HG03066 (cell line): ENCODE data around the gene KLHL2.
A peak's percentile ranks its signal among the peaks of the same experiment; 100 is the strongest.
"Not testable (repeated sequence)": the region's sequence is repeated elsewhere in the genome, so short reads cannot be mapped to it uniquely, and the experiment has no call there.

Experiments used
- ATAC-seq: cut with Tn5 transposase; IDR thresholded peaks from one replicate; pipeline ENCODE4 v1.9.1; 2021; ENCODE audit warnings: low read depth; ENCODE audit not compliant: unreplicated experiment

KLHL2 gene

GRCh38 chr4:165199722-165200121, 7.6 kb upstream of the KLHL2 start:
- ATAC-seq, result no peak

GRCh38 chr4:165201806-165202205, 5.6 kb upstream of the KLHL2 start:
- no peak for ATAC-seq

- ATAC-seq, result no peak
Observed at GRCh38 chr4:165203541-165204461, 3.6 kb upstream of the KLHL2 start.

- no peak for ATAC-seq
Observed at GRCh38 chr4:165204462-165204830, 2.9 kb upstream of the KLHL2 start.

GRCh38 chr4:165207016-165207430, 338 bp upstream of the KLHL2 start:
- peak; percentile 32 for ATAC-seq

GRCh38 chr4:165208221-165208652, 876 bp downstream of the KLHL2 start:
- peak; percentile 19 for ATAC-seq

- no peak for ATAC-seq
Observed at GRCh38 chr4:165208741-165209388, 1.5 kb downstream of the KLHL2 start.

GRCh38 chr4:165209796-165210195, 2.4 kb downstream of the KLHL2 start:
- no peak for ATAC-seq

- ATAC-seq, result no peak
Observed at GRCh38 chr4:165210566-165210965, 3.2 kb downstream of the KLHL2 start.

GRCh38 chr4:165212647-165213046, 5.3 kb downstream of the KLHL2 start:
- peak; percentile 35 for ATAC-seq

- ATAC-seq, result not testable (repeated sequence)
Observed at GRCh38 chr4:165213404-165213803, 6.0 kb downstream of the KLHL2 start.

- ATAC-seq, result not testable (repeated sequence)
Observed at GRCh38 chr4:165213991-165214709, 6.8 kb downstream of the KLHL2 start.

GRCh38 chr4:165215034-165215751, 7.8 kb downstream of the KLHL2 start:
- peak; percentile 44 for ATAC-seq

- peak; percentile 64 for ATAC-seq
Observed at GRCh38 chr4:165215761-165216487, 8.6 kb downstream of the KLHL2 start.

GRCh38 chr4:165217325-165217724, 10.0 kb downstream of the KLHL2 start:
- ATAC-seq, result no peak

- ATAC-seq, result not testable (repeated sequence)
Observed at GRCh38 chr4:165221306-165221705, 13.9 kb downstream of the KLHL2 start.

GRCh38 chr4:165221993-165222650, 14.8 kb downstream of the KLHL2 start:
- ATAC-seq, result not testable (repeated sequence)

- no peak for ATAC-seq
Observed at GRCh38 chr4:165222651-165222994, 15.3 kb downstream of the KLHL2 start.

GRCh38 chr4:165227401-165227800, 20.0 kb downstream of the KLHL2 start:
- not testable (repeated sequence) for ATAC-seq
